WI38 (cell line): Measurements from ENCODE around the gene OPCML.

Source experiments
- H3K4me3 ChIP-seq: 2 replicates; pipeline ENCODE4 v1.5.1; 2011; ENCODE audit warnings: low read depth, mild to moderate bottlenecking, control low read depth, low read length
- TF ChIP-seq, protein P1 (sequence below): IDR thresholded peaks from 2 replicates; pipeline ENCODE4 v1.5.1; 2012; ENCODE audit warnings: low read depth, mild to moderate bottlenecking, control low read depth, low read length

OPCML gene

DNA sequence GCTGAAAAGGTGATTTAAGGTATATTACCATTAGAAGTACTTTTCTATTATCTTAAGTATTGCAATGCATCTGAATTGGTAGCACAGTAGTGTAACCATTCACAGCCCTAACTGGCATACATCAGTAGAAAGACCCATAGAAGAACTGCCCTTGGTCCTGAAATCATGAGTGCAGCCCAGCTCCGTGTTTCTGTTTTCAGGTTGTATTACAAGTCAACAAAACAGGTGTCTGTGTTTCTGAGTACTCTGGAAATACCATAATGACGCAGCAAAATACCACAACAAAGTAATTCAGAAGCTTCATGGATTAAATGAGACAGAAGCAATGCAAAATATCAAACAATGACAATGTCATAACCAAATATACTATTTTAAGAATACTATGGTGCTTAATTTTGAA lies 226.3 kb downstream of the OPCML start:
- H3K4me3 ChIP-seq = no peak overlapping the region
- TF ChIP-seq, protein P1, sequence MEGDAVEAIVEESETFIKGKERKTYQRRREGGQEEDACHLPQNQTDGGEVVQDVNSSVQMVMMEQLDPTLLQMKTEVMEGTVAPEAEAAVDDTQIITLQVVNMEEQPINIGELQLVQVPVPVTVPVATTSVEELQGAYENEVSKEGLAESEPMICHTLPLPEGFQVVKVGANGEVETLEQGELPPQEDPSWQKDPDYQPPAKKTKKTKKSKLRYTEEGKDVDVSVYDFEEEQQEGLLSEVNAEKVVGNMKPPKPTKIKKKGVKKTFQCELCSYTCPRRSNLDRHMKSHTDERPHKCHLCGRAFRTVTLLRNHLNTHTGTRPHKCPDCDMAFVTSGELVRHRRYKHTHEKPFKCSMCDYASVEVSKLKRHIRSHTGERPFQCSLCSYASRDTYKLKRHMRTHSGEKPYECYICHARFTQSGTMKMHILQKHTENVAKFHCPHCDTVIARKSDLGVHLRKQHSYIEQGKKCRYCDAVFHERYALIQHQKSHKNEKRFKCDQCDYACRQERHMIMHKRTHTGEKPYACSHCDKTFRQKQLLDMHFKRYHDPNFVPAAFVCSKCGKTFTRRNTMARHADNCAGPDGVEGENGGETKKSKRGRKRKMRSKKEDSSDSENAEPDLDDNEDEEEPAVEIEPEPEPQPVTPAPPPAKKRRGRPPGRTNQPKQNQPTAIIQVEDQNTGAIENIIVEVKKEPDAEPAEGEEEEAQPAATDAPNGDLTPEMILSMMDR = no peak

DNA sequence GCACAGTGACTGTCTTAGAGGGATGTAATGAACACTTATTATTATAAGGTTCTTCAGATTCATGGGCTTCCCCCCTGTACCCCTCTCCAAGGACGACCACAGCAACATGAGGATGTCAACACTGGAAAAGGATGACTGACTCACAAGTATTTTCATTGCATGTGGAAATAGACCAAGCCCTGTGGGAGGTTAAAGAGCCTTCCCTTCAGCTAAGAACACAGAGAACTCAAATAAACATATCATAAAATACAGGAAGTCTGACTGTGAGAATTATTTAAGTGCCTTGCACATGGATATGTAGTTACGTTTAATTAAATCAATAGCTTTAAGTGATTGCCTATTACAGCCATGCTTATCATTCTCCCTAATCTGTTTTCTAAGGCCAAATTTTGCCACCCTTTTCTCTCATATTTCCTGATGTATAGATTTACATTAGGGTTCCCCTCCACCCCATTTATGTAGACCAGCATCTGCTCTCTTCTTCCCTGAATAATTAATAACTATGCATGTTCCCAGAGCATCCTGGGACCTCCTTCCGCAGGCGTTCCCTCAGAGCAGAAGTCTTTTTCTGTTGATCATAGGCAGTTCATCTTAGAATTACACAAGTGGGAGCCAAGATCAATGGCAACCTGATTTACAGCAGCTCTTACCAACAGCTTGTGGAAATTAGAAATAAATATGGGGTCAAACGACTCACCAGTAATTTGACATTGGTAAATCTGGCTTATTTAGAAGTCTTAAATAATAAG lies 226.9 kb downstream of the OPCML start:
- TF ChIP-seq, protein P1 = no peak
- no peak overlapping the region for H3K4me3 ChIP-seq

DNA sequence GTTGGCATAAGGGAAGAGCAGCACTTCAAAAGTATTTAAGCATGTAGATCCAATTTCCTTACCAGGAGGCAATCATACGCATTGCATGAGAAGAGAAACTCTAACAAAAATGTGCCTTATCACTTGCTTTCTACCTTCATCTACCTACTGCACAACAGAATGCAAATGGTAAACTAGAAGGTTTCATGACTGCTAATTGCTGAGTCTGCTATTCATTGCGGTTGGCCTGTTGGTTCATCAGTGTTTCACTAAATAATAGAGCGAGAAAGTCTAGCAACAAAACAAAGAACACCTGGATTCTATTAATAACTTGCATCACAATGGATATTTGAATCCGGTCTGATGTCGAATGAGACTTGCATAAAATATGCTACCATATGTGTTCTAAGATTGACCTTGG lies 229.0 kb downstream of the OPCML start:
- TF ChIP-seq, protein P1 = no peak
- H3K4me3 ChIP-seq = no peak overlapping the region

DNA sequence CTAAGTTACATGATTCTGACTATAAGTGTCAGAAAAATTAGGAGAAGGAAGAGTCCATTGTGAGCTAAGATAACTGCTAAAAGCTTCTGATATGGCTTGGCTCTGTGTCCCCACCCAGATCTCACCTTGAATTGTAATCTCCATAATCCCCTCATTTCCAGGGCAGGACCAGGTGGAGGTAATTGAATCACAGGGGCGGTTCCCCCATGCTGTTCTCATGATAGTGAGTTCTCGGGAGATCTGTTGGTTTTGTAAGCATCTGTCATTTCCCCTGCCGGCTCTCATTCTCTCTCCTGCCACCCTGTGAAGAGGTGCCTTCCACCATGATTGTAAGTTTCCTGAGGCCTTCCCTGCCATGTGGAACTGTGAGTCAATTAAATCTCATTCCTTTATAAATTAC lies 230.2 kb downstream of the OPCML start:
- H3K4me3 ChIP-seq = no peak overlapping the region
- TF ChIP-seq, protein P1 = no peak

DNA sequence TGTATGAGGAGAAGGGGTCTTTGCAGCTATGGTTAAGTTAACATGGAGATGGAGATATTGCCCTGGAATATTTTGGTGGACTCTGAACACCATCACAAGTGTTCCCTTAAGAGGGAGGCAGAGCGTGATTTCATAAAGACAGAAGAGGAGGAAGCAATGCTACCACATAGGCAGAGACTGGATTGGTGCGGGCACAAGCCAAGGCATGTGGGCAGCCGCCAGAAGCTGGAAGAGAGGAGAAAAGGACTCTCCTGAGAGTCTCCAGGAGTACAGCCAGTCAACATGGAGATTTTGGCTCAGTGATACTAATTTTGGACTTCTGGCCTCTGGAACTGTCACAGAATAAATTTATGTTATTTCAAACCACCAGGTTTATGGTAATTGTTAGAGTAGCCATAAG lies 231.6 kb downstream of the OPCML start:
- H3K4me3 ChIP-seq = no peak overlapping the region
- TF ChIP-seq, protein P1 = no peak

DNA sequence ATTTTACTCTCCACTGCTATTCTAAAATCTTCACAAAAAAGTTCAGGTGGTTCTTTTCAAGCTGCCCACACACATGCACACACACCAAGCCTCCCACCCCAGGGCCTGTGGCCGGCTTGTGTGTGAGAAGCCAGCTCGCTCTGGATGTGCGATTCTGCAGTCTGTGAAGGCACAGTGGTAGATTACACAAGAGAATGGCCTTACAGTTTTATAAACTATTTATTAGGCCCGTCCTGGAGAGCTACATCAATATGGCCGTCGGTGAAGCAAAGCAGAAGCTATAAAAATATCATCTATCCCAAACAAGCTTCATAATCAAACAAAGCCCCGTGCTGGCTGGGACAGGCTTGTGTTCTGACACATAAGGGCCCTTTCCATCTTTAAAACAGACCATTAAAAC lies 240.5 kb downstream of the OPCML start:
- TF ChIP-seq, protein P1 = no peak
- no peak overlapping the region for H3K4me3 ChIP-seq

DNA sequence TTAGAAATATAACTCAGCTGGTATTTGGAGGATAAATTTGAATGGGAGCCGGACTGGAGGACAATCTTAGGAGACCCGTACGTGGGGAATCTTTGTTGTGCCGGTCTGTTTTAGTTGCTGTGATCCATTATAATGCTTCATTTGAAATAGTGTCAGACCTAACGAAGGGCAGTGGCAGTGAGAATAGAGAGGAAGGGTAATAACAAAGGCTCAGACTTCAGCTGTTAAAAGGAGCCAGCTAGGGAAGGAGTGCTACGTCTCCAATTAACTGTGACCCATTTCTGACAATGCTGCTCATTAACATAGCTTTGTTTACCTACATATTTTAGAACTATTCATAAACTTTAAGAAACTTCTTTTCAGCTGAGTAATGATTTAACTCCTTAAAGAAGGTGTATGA lies 246.9 kb downstream of the OPCML start:
- no peak overlapping the region for H3K4me3 ChIP-seq
- TF ChIP-seq, protein P1 = no peak
